Gastrocnemius medialis (tissue), 4 donors: Measurements from ENCODE around the gene SEPTIN10.

Experiments used
- CTCF ChIP-seq, 5 experiments: fragments of 450-650 bp in 3 of 5; fragments of 200-600 bp in 2 of 5; sonication (generic) in 2 of 5; IDR thresholded peaks in 4 of 5; conservative IDR thresholded peaks in 1 of 5; 1 replicate in 4 of 5; 2 replicates in 1 of 5; pipeline ENCODE4 v1.5.1; 2016 to 2019; ENCODE audit warnings: antibody characterized with exemption in 5 of 5, mild to moderate bottlenecking in 3 of 5, moderate library complexity in 3 of 5
- POLR2A ChIP-seq, 2 donors: fragments of 450-650 bp; IDR thresholded peaks; one replicate each; pipeline ENCODE4 v1.6.1; 2017; ENCODE audit warnings: antibody characterized with exemption in 2 of 2, mild to moderate bottlenecking in 2 of 2, moderate library complexity in 2 of 2

- TF ChIP-seq CTCF (IDR thresholded peaks at IDR 0.05 in 4 of 5, conservative IDR thresholded peaks at IDR 0.05 in 1 of 5): no peak
- no peak for TF ChIP-seq POLR2A (IDR thresholded peaks at IDR 0.05)
Observed at GRCh38 chr2:109644571-109645275, 31.0 kb upstream of the SEPTIN10 start.
